Measurements from ENCODE around the gene JMJD6.
"Not testable (repeated sequence)": the region's sequence is repeated elsewhere in the genome, so short reads cannot be mapped to it uniquely, and the experiment has no call there.

Gene JMJD6

DNA sequence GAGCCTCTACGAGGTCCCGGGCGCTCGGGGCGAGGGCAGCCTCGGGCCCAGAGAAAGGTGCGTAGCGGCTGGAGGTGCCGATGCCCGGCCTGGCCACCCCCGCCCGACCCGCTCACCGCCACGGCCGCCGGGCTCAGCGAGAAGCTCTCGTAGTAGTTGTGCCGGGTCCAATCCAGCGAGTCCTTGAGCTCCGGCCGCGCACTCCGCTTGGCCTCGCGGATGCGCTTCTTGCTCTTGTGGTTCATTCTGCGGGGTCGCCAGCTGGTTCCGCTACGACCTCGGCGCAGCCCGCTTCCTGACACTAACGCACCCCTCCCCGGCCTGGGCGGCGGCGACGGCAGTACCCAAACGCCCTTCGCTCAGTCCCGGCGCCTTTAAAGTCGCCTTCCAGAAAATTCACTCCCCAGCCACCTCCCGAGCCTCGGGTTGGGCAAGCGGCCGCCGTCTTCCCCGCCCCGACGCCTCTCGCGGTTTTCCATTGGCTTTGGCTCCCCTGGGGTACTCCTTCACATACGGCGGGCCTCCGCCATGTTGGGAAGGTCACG, at the start of gene JMJD6:
TSS of gene JMJD6 (minus strand) at position 376 of the 545 bp plus-strand sequence. CDS start at position 245, 131 bp downstream.
- Mint-ChIP-seq H3K4me3 (peak within 1 kb of the TSS; percentile 98), H3K9me3 (no peaks in the 10 kb centered on the region), H3K4me1 (peaks cover 28% of the 10 kb centered on the region), H3K36me3 (peaks cover 100% of the 10 kb centered on the region), H3K27ac (peak within 1 kb of the TSS; percentile 97)
- peak; percentile 86 for ATAC-seq
- peak in 1 of 2 donors; percentile 96 for DNase-seq (ENCODE audit: low spot score in 2 of 2)

DNA sequence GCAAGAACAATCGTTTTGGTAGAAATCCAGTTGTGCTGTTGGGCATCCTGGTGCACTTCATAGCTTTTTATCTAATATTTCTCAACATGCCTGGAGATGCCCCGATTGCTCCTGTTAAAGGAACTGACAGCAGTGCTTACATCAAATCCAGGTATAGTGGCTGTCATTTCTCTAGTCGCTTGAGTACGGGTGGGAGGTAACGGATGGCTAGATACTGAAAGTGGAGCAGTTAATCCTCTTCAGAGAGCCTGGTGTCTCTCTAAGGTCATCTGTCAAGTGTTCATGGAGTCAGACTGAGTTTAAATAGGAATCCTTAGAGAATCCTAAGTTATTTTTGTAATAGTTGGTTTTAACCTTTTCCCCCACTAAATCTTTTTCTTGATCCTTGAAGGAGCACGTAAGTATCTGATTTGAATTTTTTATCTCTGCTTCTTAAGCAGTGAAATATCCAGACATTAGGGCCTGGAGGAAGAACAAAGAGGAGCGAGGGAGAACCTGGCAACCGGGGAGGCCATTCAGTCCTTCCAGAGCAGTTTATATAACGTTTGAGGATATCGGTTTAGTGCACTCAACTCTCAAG, 48.7 kb upstream of the JMJD6 start:
- ATAC-seq (no peak), DNase-seq (ENCODE audit: low spot score in 2 of 2) (no peak)
- Mint-ChIP-seq H3K4me1 (peaks cover 17% of the 10 kb centered on the region), H3K27ac (peak overlapping the region; percentile 83), H3K4me3 (no peak overlapping the region), H3K36me3 (peaks cover 56% of the 10 kb centered on the region), H3K9me3 (no peaks in the 10 kb centered on the region)

DNA sequence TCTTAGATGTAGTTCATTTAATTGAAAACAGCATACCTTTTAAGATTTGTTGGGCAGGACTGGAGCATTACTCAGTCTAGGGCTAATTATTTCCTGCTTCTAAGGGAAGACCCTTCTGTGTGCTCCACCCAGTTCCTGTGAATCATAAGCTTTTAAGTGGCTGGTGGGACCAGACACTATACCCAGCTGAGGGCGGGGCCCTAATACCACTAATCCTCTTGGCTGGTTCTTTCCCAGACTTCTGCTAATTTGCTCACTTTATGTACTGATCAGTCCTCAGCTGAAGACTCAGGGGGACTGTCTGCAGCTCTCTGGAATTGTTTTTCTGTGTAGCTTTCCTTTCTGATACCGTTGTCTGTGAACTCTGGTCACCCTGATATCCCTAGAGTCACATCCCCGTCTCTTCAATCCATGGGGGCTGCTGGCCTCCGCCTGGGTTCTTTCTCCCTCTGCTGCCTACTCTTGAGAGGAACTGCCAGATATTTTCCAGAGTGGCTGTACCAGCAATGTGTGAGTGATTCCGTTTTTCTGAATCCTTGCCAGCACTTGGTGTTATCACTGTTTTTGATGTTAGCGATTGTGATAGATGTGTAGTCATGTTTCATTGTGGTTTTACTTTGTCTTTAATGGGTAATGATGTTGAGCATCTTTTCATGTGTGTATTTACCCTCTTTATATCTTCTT, 46.6 kb upstream of the JMJD6 start:
- Mint-ChIP-seq H3K4me1 (peaks cover 17% of the 10 kb centered on the region), H3K4me3 (peak overlapping the region; percentile 79), H3K36me3 (peaks cover 62% of the 10 kb centered on the region), H3K27ac (peak overlapping the region; percentile 97), H3K9me3 (no peaks in the 10 kb centered on the region)
- peak; percentile 99 for ATAC-seq
- peak; percentile 7 to 56 for DNase-seq (ENCODE audit: low spot score in 2 of 2)

DNA sequence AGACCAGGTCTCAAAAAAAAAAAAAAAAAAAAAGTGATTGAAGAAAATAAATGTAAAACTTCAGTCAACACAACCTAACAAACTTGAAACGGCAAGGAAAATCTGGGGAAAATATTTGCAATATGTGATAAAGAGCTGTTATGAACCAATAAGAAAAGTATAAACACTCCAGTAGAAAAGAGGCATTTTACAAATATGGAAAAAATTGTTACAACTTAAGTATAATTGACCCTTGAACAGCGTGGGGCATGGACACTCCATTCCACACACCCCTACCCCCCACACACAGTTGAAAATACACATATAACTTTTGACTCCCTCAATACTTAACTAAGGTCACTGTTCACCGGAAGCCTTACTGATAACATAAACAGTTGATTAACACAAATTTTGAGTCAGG, 32.2 kb upstream of the JMJD6 start:
- no peak for ATAC-seq
- no peaks in the 10 kb centered on the region for H3K9me3 Mint-ChIP-seq
- H3K36me3 Mint-ChIP-seq, result peaks cover 36% of the 10 kb centered on the region
- H3K4me3 Mint-ChIP-seq, result no peak overlapping the region
- H3K4me1 Mint-ChIP-seq, result peaks cover 12% of the 10 kb centered on the region
- DNase-seq (ENCODE audit: low spot score in 2 of 2), result no peak
- H3K27ac Mint-ChIP-seq, result no peak overlapping the region

DNA sequence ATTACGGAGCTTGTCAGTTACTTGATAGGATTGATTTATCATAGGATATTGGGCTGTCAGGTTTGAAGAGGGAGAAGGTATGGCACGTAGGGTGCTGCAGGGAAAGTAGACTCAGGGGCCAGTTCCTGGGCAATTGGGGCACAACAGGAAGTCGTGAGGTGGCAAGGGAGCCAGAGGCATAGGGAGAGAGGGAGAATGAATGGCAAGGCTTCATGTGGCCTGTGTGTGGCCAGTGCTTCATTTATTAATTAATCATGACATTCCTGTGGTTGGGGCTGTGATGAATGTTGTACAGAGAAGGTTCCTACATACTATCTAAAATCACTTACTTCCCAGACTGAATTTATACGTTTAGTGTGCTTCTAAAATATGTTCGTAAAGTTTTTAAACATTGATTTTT, 30.9 kb upstream of the JMJD6 start:
- H3K4me3 Mint-ChIP-seq, result no peak overlapping the region
- DNase-seq (ENCODE audit: low spot score in 2 of 2) (no peak), ATAC-seq (no peak)
- H3K9me3 Mint-ChIP-seq, result no peaks in the 10 kb centered on the region
- H3K4me1 Mint-ChIP-seq, result peaks cover 24% of the 10 kb centered on the region
- peaks cover 45% of the 10 kb centered on the region for H3K36me3 Mint-ChIP-seq
- no peak overlapping the region for H3K27ac Mint-ChIP-seq

DNA sequence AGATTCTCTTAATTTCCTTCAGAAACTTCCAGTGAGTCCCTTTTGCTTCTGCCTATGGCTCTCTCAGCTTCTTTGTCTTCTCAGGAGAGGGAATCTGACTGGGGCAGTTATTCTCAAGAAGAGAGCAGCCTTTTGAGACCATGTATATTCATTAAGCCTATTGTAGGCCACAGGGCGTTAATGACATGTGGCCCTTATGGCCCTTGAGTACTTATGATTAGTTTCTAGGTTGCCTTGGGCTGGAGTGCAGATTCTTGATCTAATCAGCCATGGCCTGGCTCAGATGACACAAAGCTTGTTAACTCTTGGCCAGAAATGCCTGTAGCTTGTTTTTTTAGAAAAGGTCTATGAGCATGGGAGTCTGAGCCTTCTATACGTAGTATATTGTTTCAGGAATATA, 28.9 kb upstream of the JMJD6 start:
- H3K36me3 Mint-ChIP-seq, result peaks cover 45% of the 10 kb centered on the region
- DNase-seq (ENCODE audit: low spot score in 2 of 2) (no peak), ATAC-seq (no peak)
- no peak overlapping the region for H3K4me3 Mint-ChIP-seq
- peaks cover 30% of the 10 kb centered on the region for H3K4me1 Mint-ChIP-seq
- H3K27ac Mint-ChIP-seq, result no peak overlapping the region
- H3K9me3 Mint-ChIP-seq, result no peaks in the 10 kb centered on the region

DNA sequence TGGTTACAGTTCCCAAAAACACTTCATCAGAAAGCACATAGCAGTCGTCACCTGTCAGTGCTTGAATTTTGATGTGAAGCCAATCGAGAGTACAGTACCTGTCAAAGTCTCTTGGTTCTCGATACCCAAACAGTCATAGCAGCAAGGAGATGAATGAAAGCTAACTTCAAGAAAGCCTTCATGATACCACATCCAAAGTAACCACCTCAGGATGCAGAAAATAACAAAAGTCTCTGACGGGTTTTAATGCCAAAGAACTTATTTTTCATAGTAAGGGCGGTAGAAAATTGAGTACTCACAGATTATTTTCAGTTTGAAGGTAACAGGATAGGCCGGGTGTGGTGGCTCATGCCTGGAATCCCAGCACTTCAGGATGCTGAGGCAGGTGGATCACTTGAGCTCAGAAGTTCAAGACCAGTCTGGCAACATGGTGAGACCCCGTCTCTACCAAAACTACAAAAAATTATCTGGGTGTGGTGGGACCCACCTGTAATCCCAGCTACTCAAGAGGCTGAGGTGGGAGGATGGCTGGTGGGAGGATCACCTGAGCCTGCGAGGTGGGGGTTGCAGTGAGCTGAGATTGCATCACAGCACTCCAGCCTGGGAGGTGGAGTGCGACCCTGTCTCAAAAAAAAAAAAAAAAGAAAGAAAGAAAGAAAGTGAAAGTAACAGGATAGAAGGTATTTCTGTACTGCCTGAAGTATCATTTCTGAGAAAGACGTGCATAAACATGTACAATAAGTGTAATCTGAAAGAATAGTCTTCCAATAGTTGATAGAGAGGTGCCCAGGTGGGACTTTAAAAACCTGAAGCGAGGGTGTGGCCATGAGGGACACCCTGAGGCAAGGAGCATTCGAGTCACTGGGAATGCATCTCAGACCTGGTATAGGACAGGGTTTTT, 26.9 kb upstream of the JMJD6 start:
- peak overlapping the region; percentile 93 for H3K27ac Mint-ChIP-seq
- H3K4me1 Mint-ChIP-seq, result peaks cover 30% of the 10 kb centered on the region
- H3K9me3 Mint-ChIP-seq, result no peaks in the 10 kb centered on the region
- DNase-seq (ENCODE audit: low spot score in 2 of 2) (no peak), ATAC-seq (peak; percentile 76)
- H3K36me3 Mint-ChIP-seq, result peaks cover 56% of the 10 kb centered on the region
- H3K4me3 Mint-ChIP-seq, result peak overlapping the region; percentile 78

DNA sequence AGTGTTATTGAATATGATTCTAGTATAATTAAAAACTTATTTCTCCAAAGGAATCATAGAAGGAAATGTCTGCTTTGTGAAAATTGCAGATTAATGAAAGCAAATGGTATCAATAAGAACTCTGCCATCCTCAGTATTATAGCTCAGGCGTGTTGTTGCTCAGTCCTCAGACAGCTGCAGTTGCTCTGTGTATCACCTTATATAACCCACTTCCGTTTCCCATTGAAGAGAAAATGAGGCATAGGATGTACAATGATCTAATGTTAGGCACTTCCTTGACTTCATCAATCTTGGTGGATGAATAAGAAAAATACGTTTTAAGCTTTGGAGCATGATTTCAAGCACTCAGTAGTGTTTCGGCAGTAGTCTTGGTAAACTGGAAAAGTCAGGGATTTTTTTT, 25.6 kb upstream of the JMJD6 start:
- Mint-ChIP-seq H3K9me3 (no peaks in the 10 kb centered on the region), H3K27ac (peak overlapping the region; percentile 93), H3K36me3 (peaks cover 43% of the 10 kb centered on the region), H3K4me3 (peak overlapping the region; percentile 18), H3K4me1 (peaks cover 26% of the 10 kb centered on the region)
- ATAC-seq, result peak; percentile 86
- no peak for DNase-seq (ENCODE audit: low spot score in 2 of 2)

DNA sequence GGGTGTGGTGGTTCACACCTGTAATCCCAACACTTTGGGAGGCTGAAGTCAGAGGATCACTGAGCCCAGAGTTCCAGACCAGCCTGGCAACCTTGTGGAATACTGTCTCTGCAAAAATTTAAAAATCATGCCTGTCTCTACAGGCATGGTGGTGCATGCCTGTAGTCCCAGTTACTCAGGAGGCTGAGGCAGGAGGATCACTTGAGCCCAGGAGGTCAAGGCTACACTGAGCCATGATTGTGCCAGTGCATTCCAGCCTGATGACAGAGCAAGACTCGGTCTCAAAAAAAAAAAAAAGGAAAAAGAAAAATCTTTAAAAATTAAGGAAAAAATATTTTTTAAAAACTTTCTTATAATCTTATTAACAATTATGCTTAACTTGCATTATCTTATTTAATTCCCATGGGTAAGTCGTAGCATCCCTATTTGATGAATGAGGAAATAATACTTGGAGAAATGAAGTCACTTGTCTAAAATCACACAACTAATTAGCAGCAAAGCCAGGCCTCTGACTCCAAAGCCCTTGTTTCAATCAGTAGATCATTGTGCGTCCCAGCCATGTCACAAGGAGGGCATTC, 25.1 kb upstream of the JMJD6 start:
- no peak for ATAC-seq
- no peak overlapping the region for H3K4me3 Mint-ChIP-seq
- peaks cover 24% of the 10 kb centered on the region for H3K4me1 Mint-ChIP-seq
- no peak for DNase-seq (ENCODE audit: low spot score in 2 of 2)
- H3K27ac Mint-ChIP-seq, result no peak overlapping the region
- H3K9me3 Mint-ChIP-seq, result no peaks in the 10 kb centered on the region
- peaks cover 38% of the 10 kb centered on the region for H3K36me3 Mint-ChIP-seq

DNA sequence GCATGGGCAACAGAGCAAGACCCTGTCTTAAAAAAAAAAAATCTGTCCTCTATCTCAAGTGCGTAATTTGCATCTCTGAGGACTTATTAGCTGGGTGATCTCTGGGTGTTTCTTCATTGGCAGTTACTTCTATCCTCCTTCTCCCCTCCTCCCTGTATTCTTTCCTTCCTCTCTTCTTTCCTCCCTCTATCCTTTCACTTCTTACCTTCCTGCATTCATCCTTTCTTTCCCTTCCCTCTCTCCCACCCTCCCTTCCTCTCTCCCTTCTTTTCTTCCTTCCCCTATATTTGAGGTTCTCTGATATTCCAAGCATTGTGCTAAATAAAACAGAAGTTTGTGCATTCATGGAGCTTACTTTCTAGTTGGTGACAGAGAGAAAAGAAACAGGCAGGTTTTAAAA, 22.3 kb upstream of the JMJD6 start:
- Mint-ChIP-seq H3K9me3 (no peaks in the 10 kb centered on the region), H3K36me3 (peaks cover 48% of the 10 kb centered on the region), H3K4me1 (peaks cover 30% of the 10 kb centered on the region), H3K27ac (no peak overlapping the region), H3K4me3 (no peak overlapping the region)
- ATAC-seq (no peak), DNase-seq (ENCODE audit: low spot score in 2 of 2) (no peak)

DNA sequence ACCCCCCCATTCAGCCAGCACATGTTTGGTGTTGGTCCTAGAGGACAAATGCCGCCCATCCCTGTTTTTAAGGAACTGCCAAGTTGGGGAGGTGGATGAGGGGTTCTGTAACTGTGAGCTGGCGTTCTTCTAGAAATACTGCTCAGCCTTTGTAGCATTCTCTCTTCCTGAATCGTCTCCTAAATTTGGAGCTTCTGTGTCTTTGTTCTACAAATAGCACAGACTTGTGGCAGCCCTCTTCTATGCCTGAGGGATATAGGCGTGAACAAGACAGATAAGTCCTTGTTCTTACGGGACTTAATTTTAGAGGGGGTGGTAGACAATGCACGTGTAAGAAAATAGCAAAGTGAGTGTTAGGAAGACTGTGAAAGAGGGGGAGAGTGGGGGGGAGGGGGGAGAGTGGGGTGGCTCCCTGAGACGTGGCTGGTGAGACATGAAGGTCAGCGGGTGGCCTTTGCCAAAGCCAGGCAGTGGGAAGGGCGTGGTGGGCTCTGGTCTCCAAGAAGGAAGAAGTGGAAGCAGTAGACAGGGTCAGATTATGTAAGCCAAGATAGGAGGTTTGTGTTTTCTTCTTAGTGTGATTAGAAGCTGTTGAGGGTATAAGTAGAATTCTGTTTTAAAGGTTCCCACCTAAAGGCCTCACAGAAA, 21.4 kb upstream of the JMJD6 start:
- ATAC-seq (no peak), DNase-seq (ENCODE audit: low spot score in 2 of 2) (no peak)
- Mint-ChIP-seq H3K27ac (no peak overlapping the region), H3K4me1 (peaks cover 22% of the 10 kb centered on the region), H3K9me3 (no peaks in the 10 kb centered on the region), H3K36me3 (peaks cover 46% of the 10 kb centered on the region), H3K4me3 (no peak overlapping the region)

DNA sequence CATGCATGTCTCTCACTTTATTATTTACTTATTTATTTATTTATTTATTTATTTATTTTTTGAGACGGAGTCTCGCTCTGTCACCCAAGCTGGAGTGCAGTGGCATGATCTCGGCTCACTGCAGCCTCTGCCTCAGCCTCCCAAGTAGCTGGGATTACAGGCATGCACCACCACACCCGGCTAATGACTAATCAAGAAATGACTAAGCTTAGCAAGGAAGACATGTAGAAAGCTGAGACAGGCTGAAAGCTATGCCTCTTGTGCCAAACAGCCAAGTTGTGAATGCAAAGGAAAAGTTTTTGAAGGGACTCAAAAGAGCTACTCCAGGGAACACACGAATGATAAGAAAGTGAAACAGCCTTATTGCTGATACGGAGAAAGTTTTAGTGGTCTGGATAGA, 19.4 kb upstream of the JMJD6 start:
- H3K36me3 Mint-ChIP-seq, result peaks cover 65% of the 10 kb centered on the region
- not testable (repeated sequence) for DNase-seq (ENCODE audit: low spot score in 2 of 2); H3K27ac Mint-ChIP-seq; H3K9me3 Mint-ChIP-seq; H3K4me3 Mint-ChIP-seq
- peak; percentile 70 for ATAC-seq
- peaks cover 12% of the 10 kb centered on the region for H3K4me1 Mint-ChIP-seq

DNA sequence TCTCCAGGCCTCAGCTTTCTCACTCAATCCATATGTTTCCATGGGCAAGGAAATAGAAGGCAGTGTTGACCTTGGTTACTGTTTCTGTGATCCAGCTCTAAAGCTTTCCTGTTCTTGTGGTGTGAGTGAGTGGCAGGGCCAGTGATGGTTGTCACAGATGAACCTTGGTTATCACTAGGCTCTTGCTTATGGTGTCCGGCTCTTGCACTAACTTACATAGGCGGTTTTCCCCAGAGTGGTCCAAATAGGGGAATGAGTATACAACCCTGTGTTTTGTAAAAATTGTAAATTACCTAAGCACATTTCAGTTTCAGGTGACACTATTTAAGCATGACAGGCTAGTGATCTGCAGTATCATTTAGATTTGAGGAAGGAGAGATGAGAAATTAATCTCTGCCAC, 18.3 kb upstream of the JMJD6 start:
- Mint-ChIP-seq H3K27ac (no peak overlapping the region), H3K4me3 (no peak overlapping the region), H3K36me3 (peaks cover 64% of the 10 kb centered on the region), H3K9me3 (no peaks in the 10 kb centered on the region), H3K4me1 (peaks cover 12% of the 10 kb centered on the region)
- DNase-seq (ENCODE audit: low spot score in 2 of 2), result no peak
- peak; percentile 65 for ATAC-seq

DNA sequence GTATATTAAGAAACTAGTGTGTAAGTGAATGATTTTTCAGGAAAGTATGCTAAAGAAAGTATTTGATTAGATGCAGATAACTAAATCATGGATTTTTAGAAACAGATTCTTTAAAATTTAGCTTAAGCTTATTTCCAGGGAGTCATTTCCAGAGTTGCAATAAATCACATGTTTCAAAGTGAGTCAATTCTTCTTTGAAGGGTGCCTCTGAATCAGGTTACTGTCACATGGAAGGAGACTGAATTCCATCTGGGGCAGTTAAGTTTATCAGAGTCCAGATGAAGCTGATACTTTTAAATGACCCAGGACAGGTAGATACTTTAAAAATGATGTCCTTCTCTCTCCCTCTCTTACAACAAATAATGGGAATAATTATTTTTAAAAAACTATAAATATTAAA, 16.6 kb upstream of the JMJD6 start:
- no peak for DNase-seq (ENCODE audit: low spot score in 2 of 2)
- Mint-ChIP-seq H3K36me3 (peaks cover 65% of the 10 kb centered on the region), H3K27ac (no peak overlapping the region), H3K4me3 (no peak overlapping the region), H3K9me3 (no peaks in the 10 kb centered on the region), H3K4me1 (peaks cover 23% of the 10 kb centered on the region)
- peak; percentile 62 for ATAC-seq
